GM21390 (cell line): ENCODE results near the gene URB2.
"Not testable (repeated sequence)": the region's sequence is repeated elsewhere in the genome, so short reads cannot be mapped to it uniquely, and the experiment has no call there.

Source experiments
- ATAC-seq: cut with Tn5 transposase; IDR thresholded peaks from one replicate; pipeline ENCODE4 v1.9.1; 2021; ENCODE audit not compliant: unreplicated experiment

URB2 gene

GRCh38 chr1:229613938-229614337 is 12.1 kb upstream of the URB2 start:
- ATAC-seq: no peak

- ATAC-seq: no peak
Observed at GRCh38 chr1:229614701-229615100, 11.3 kb upstream of the URB2 start.

DNA sequence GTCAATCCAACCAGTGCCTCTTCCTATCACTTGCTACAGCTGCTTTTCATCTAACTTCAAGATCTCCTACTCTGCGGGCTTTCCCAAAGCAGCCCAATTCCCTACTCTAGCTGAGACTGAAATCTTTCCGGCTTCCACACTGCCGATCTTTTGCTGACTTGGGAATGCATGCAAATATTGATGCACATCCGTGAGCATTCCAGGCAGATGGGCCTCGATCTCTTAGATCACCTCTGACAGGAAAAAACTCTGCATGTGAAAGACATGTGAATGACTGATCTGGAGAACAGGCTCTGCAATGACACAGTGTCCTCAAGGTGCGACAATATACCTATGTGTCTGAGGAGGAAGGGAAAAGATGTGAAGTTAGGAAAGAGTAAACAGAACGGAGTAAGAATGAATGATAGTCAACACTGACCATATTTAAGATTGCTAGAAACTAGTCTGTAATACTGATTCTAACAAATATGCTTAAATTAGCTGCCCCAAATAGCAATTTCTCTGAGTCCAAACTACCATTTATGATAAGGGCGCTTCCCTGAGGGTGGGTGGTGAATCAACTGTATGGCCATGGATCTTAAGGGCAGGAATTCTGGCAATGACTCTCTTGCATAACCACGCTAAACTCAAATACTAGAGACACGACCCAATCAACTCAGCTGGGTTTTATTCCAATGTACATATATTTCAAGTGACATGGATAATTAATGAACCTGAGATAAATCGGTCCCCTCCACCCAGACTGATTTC is 8.5 kb upstream of the URB2 start:
- ATAC-seq: no peak

DNA sequence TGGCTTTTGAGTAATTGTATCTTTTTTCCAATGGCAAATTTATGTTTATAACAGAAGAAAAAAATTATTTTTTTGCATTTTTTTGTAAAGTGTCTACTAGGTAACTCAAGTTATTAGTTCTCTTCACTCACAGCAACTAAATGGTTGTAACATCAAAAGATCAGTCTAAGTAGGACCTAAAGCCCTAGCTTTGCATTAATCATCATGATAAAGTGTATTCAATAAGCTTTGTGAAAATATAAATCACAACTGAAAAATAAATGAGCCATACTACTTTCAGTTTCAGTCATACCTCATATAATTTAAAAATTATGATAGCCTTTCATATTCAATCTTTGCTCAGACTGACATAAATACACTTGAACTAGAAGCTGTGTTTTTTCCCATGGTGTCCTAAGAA is 7.0 kb upstream of the URB2 start:
- no peak for ATAC-seq

DNA sequence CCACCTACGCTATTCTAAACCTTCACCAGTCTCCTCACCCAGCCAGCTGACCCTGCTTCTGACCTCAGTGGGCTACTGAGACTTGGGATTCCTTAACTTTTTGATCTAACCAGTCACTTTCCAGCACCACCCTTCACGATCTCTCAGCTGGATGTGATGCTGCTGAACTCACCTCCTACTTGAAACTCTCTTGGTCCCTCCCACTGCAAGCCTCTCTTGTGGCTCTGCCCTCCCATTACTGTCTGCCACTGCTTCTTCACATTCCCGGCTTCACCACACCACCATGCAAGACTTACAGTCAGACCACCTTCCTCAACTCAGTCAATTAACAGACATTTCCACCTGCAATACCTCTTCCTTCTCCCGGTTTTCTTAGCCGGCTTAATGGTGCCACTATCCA is 6.4 kb upstream of the URB2 start:
- no peak for ATAC-seq

GRCh38 chr1:229620876-229621275 is 5.2 kb upstream of the URB2 start:
- no peak for ATAC-seq

DNA sequence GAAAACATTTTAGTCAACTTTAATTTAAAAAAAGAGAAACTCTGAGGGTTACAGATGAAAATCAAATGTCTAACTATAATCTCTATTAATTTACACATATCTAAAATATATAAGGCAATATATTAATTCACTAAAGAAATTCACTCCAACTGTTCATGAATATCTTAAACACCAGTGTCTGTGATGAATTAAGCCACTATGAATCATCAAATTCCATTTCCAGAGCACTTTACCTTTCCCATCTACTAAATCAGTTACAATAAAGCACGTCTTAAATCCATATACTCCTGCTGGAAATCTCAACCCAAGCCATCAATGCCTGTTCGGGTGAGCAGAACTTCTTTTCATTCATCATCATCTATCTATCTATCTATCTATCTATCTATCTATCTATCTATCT is 4.4 kb upstream of the URB2 start:
- no peak for ATAC-seq

DNA sequence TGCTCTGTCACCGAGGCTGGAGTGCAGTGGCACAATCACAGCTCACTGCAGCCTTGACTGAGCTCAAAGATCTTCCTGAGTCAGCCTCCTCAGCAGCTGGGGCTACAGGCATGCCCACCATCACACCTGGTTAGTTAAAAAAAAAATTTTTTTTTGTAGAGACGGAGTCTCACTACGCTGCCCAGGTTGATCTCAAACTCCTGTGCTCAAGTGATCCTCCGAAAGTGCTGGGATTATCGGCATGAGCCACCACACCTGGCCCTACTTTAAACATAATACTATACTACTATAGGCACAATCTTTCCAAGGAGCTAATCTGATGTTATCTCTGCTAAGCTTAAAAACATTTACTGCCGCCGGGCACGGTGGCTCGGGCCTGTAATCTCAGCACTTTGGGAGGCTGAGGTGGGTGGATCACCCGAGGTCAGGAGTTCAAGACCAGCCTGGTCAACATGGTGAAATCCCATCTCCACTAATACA is 3.4 kb upstream of the URB2 start:
- ATAC-seq: not testable (repeated sequence)

DNA sequence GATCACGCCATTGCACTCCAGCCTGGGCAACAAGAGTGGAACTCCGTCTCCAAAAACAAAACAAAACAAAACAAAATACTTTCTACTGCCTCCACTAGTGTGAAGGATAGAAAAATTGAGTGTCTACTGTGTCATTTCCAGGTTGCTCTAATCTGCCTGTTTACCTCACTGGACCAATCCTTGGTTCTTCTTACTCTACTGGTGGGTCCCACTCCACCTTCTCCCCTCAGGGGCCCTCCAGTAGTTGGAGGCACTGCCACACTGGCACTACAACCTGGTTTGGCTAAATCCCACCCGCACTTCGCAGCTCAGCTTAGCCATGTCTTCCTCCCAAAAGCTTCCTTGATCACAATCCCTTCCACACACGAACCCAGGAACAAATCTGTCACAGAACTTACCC is 2.8 kb upstream of the URB2 start:
- ATAC-seq: no peak

DNA sequence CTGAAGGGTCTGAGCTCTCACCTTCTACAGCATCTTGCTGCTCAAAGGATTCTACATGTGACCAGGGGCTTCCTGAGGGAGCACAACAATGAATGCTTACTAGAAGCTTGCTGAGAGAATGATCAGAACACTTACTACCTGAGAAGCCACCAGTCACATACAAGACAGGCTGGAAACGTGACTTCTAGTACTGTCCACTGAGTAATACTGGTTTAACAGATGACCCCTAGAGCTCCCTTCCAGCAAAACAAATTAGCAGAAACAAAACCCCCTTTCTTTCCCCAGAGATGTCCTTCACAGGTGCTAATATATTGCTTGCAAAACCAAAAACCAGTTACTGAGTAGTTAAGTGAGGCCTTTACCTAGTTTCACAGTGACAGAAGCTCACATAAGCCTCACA is 2.2 kb upstream of the URB2 start:
- no peak for ATAC-seq

GRCh38 chr1:229624521-229625070 is 1.5 kb upstream of the URB2 start:
- no peak for ATAC-seq

- ATAC-seq: peak; percentile 36
Observed at GRCh38 chr1:229625071-229625914, 754 bp upstream of the URB2 start.

DNA sequence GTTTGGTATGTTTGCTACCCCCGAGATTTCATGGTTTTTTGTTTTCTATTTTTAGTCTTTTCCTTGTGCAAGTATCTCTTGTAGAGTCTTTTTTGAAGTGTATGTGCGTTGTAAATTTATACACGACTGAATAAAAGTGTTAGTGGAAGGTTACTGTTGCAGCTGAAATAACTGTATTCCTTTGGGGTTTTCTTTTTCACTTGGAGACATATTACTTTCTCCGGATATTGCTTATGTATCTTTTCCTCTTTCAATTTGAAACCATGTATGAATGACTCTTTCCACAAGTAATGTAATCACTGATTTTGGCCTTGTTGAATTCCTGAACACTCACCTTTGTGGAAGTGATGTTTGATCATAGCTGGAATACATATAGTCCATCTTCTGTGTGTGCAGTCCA is 956 bp downstream of the URB2 start:
- ATAC-seq: no peak

DNA sequence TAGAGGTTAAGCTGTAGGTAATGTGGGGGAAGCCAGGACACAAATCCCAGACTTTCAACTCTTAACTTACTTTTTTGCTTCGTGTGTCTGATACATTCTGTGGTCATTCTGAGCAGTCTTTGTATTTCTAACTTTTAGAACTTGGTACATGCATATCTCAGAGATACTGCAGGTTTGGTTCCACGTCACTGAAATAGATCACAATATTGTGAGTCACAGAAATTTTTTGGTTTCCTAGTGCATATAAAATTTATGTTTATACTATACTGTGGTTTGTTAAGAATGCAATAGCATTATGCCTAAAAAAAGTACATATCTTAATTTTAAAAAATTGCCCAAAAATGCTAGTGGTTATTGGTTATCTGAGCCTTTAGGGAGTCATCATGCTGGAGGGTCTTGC is 3.2 kb downstream of the URB2 start:
- no peak for ATAC-seq

- ATAC-seq: no peak
Observed at GRCh38 chr1:229631148-229631547, 5.1 kb downstream of the URB2 start.

DNA sequence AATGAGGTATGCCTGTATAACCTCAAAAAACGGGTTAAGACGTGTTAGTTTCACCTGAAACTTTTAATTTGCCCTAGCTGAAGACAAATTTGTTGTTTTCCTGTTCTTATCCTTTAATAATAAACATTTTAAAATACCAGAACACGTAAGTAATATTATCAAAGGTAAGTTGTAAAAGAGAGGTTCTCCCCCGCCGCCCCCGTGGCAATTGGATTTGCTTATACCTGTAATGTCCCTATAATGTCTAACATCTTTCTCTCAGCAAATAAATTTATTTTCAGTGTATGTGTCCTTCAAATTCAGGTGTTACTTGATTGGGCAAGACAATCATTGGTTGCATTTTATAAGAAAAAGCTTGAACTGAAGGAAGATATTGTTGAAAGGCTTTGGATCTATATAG is 5.9 kb downstream of the URB2 start:
- no peak for ATAC-seq

DNA sequence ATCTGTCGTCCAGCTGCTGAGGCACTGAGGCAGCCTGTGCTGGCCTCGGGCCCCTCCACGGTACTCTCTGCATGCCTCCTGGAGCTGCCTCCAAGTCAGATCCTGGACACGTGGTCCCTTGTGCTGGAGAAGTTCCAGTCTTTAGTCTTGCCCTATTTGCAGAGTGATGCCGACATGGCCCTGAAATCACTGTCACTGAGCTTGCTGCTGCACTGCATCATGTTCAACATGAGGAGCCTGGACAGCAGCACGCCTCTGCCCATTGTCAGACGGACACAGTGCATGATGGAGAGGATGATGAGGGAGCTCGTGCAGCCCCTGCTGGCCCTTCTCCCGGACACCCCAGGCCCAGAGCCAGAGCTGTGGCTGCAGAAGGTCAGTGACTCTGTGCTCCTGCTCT is 10.0 kb downstream of the URB2 start:
- no peak for ATAC-seq

GRCh38 chr1:229637746-229638145 is 11.7 kb downstream of the URB2 start:
- ATAC-seq: no peak

GRCh38 chr1:229640455-229640854 is 14.4 kb downstream of the URB2 start:
- no peak for ATAC-seq

GRCh38 chr1:229641306-229641705 is 15.3 kb downstream of the URB2 start:
- ATAC-seq: no peak

- ATAC-seq: no peak
Observed at GRCh38 chr1:229642376-229642775, 16.3 kb downstream of the URB2 start.

- ATAC-seq: no peak
Observed at GRCh38 chr1:229642970-229643369, 16.9 kb downstream of the URB2 start.
